RKO (cell line): ENCODE measurements around the gene TMPRSS11F.

Source experiments
- DNase-seq: peaks from one replicate; pipeline ENCODE4 v3.0.0-alpha.2; 2016; ENCODE audit warnings: low spot score

TMPRSS11F gene

DNA sequence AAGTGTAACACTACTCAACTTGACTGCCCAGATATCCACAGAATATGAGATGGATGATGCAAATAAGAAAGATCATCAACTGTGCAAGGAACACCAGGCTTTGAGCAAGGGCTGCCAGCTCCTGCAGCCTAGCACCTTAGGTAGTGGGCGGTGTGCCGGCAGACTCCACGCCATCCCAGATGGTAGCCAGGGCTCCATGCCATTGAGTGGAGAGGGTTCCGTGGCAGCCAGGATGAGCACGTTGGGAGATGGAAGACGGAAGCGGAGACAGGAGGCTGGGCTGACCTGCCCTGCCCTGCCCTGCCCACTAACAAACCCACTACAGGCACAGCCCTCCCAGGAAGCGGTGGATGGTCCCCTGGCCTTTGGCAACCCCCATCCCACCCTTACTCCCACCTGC is 51.9 kb downstream of the TMPRSS11F start:
- DNase-seq: no peak

DNA sequence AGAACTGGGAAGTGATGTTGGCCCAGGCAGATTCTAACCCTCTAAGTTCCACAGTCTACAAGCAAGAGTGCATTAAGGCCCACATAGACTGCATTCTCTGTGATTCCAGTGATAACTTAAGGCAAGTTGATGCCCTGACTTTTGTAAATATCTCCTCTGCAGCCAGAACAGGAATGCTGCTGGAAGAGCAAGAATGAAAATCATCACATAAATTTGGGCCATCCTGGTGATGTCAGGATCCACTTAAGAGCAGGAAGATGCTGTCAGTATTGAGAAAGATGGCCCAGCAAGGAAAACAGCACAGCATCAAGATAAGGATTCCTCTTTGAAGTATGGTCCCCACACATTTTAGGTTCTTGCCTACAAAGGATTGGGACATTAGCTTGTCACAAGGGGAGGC is 52.4 kb downstream of the TMPRSS11F start:
- no peak for DNase-seq

DNA sequence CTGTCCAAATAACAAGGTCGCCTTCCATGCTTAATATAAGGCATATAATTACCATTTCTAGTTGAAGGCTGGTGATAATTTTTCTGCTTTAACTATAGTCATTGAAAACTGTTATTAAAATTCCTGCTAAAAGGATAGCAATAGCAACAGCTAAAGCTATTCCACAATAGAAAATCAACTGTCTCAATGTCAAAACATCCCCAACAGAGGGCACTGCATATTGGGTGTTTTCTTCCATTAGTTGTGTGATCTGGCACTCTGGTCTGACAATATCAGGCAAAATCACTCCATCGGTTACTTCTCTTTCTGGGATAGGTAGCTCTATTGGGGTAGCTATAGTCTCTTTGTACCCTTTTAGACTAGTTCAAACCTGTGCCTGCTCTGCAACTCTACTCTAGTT is 53.5 kb downstream of the TMPRSS11F start:
- DNase-seq: no peak

GRCh38 chr4:68074397-68074796 is 55.3 kb downstream of the TMPRSS11F start:
- peak; percentile 71 for DNase-seq

DNA sequence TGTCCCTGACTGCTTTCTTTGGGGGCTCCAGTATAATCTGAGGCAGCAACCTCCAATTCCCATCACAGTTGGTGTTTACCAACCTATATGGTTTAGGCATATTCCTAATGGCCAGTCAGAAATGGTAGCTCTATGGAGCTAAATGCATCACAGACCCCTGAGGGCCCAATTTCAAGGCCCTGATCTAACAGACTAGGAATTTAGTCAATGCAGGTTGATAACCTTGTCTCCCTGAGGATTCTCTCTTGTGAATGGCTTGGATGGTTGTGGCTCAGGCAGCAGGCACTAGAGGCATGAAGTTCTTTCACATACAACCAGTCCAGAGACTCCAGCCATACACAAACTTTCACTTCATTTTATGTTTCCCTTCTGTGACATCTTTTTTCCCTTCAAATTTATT is 59.4 kb downstream of the TMPRSS11F start:
- DNase-seq: no peak

DNA sequence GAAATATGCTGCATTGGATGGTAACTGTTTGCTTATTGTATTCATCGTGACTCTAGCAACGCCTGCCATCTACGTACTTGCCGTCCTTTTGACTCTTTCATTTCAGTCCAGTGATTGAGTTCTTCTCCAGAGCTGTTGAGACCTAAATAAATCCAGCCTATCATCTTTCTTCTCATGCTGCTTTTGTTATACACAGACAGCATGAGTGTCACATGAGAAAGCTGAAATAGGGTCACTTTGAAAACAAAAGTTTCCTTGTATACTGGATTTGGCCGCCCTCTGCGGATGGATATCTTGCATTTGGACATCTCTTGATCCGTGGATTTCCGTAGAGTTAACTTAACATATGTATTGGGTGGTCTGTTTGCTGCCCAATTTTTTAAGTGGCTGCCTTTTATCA is 67.2 kb downstream of the TMPRSS11F start:
- no peak for DNase-seq

DNA sequence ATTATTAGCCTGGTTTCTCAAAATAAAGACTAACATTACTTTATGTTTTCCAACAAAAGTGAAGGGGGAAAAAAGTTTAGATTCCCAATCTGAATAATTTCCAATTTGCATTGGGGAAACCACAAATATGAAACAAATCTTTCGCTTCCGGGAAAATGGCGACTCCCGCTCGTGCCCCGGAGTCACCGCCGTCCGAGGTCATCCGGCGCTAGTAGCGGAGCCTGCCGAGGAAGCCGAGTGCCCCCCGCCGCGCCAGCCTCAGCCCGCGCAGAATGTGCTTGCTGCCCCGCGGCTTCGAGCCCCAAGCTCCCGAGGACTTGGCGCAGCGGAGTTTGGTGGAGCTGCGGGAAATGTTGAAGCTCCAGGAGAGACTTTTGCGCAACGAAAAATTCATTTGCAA is 91.4 kb downstream of the TMPRSS11F start:
- DNase-seq: no peak

DNA sequence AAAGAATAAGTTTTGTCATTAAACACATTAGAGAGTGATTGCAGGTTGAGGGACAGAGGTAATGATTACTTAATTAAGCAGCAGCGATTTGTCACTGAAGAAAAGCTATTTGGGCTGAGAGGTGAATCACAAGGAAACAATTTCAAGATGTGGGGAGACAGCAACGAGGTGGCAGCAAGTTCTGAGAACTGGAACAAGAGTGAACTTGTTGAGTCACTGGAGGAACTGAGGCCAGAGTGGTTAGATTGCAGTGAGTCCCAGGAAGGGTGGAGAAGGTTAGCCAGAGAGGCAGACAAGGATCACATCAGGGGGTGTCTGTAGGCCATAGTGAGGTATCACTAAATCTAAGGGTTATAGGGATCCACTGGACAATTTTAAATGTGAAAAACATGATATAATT is 108.5 kb downstream of the TMPRSS11F start:
- peak; percentile 18 for DNase-seq

GRCh38 chr4:68011684-68012083 is 118.0 kb downstream of the TMPRSS11F start:
- no peak for DNase-seq
